ENCODE results near the gene MICU1. TPM values are rescaled to one million over a fixed set of nuclear protein-coding genes. Genes with fewer than 3 reads are reported as not detected.
A peak's percentile ranks its signal among the peaks of the same experiment; 100 is the strongest.

The MICU1 gene
- total and polyA plus RNA-seq, 10 of the 15 experiments (the other 5 are each of a cell fraction or from before 2014, with no cell fraction given), result 18.2 to 36.4 (median 22.2) TPM

DNA sequence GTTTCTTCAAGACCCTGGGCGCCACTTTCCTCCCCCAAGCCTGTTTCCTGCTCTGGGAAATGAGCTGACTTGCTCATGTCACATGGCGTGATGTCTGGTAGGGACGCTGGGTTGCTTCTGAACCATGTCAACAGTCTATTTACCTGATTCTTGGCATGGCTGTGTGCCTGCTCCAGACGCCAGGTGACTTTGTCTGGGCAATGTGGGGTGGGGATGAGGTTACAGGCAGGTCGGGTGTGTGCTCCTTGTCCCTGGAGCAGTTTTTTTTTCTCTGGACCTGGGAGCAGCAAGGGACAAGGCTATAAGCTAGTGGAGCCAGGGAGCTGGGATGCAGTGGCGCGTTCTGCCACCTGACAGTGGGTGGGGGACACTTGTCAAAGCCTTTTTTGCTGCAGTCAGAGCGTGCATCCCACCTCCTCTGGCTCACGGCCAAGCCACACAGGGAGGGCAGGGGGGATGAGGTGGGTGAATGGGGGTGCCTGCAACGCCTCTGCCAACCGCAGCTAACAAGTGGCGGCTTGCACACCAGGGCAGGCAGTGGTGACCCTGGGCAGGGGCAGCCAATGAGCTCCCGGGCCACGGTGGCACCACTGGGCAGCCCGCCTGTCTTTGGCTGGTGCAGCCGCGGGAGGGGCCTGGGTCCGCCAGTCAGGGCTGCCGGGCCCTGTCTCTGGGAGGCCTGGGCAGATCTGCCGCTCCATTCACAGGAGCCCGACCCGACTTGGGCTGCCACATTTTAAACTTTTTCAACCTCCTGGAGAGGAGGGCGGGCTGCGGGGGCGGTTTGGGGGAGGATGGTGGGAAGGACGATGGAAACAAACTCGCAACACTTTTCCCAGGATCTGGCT lies 294.1 kb downstream of the MICU1 start (continued):
- TF ChIP-seq BCLAF1 (IDR thresholded peaks at IDR 0.05) (no peak), ZSCAN29 (IDR thresholded peaks at IDR 0.05) (no peak), ATF3 (IDR thresholded peaks at IDR 0.05; ENCODE audit: borderline replicate concordance, extremely low read depth, low read depth, low read length) (no peak), EGR1 (IDR thresholded peaks at IDR 0.05; ENCODE audit: borderline replicate concordance in 1 of 2, low read depth in 2 of 2, low read length in 2 of 2) (peak in 1 of 2 experiments; percentile 50; a peak in 1 of 3 replicates), RFX5 (IDR thresholded peaks at IDR 0.05; ENCODE audit: low read depth, low read length) (peak; percentile 95)

GRCh38 chr10:72330069-72330426 lies 295.8 kb downstream of the MICU1 start:
- Histone ChIP-seq H3K4me2 (ENCODE audit: control insufficient read depth, insufficient read depth) (no peak overlapping the region), H3K9ac (ENCODE audit: control insufficient read depth, insufficient read depth, low read length) (no peak overlapping the region), H3K36me3 (ENCODE audit: control insufficient read depth in 2 of 2, insufficient read depth in 2 of 2, low read length in 1 of 2) (peaks cover 3 to 5% of the 10 kb centered on the region in 2 experiments; a peak in 2 of 4 replicates), H3K9me3 (replicated peaks; ENCODE audit: control insufficient read depth, insufficient read depth, low read length) (no peaks in the 10 kb centered on the region), H4K20me1 (ENCODE audit: control insufficient read depth, insufficient read depth) (no peaks in the 10 kb centered on the region), H2AFZ (ENCODE audit: control insufficient read depth, low read depth, low read length) (no peak overlapping the region), H3K4me3 (no peak overlapping the region), H3K27me3 (replicated peaks in 1 of 2; ENCODE audit: control insufficient read depth in 2 of 2, insufficient read depth in 2 of 2, low read length in 1 of 2) (no peaks in the 10 kb centered on the region), H3K79me2 (ENCODE audit: control insufficient read depth, insufficient read depth, low read length) (no peaks in the 10 kb centered on the region; the same call in 1 of the 2 replicates), H3K4me1 (ENCODE audit: control insufficient read depth, insufficient read depth, low read length) (peaks cover 59% of the 10 kb centered on the region), H3K27ac (ENCODE audit: control insufficient read depth, insufficient read depth) (no peak overlapping the region)
- no peak for ATAC-seq
- CTCF ChIA-PET, result interaction anchor here (0.6 to 16.6 kb wide), 7 partner anchors 9 to 281 kb away, joined by 3 to 275 read pairs (median 5); partner anchors contain the start of gene DDIT4
- BruUV-seq (replicated peaks), result no TSS peak
- POLR2A ChIA-PET, result interaction anchor here (0.6 to 8.0 kb wide), 12 partner anchors 8 to 214 kb away, joined by 3 to 93 read pairs (median 4); partner anchors contain the start of gene DDIT4
- RAD21 ChIA-PET (ENCODE audit: unreplicated experiment), result interaction anchor here (0.6 to 11.6 kb wide), 7 partner anchors 9 to 281 kb away, joined by 3 to 170 read pairs (median 3); partner anchors contain the start of gene DDIT4
- SMC1A ChIA-PET (ENCODE audit: uncharacterized antibody, unreplicated experiment), result interaction anchor here (0.7 to 2.1 kb wide), 7 partner anchors 9 to 198 kb away, joined by 3 to 12 read pairs (median 7); no protein-coding TSS in a partner anchor
- no peak for DNase-seq (ENCODE audit: low read depth, low spot score)
- in situ Hi-C loops (cut with MboI) (loop anchor here (10.0 kb wide), 1 partner anchor 435 kb away; no protein-coding TSS in a partner anchor), intact Hi-C loops (cut with micrococcal nuclease; ENCODE audit: unreplicated experiment) (no loop called here)
- FAIRE-seq, result no peak
- WGBS (ENCODE audit: insufficient coverage, insufficient replicate concordance, low lambda C conversion rate, missing lambda C conversion rate), result 98% methylated on average over 2 of the region's 2 CpGs
- TF ChIP-seq, protein P1, sequence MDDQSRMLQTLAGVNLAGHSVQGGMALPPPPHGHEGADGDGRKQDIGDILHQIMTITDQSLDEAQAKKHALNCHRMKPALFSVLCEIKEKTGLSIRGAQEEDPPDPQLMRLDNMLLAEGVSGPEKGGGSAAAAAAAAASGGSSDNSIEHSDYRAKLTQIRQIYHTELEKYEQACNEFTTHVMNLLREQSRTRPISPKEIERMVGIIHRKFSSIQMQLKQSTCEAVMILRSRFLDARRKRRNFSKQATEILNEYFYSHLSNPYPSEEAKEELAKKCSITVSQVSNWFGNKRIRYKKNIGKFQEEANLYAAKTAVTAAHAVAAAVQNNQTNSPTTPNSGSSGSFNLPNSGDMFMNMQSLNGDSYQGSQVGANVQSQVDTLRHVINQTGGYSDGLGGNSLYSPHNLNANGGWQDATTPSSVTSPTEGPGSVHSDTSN (IDR thresholded peaks at IDR 0.05; ENCODE audit: insufficient replicate concordance, low read depth, low read length), result no peak
- TF ChIP-seq MXI1 (IDR thresholded peaks at IDR 0.05; ENCODE audit: low read depth, low read length) (no peak), RB1 (IDR thresholded peaks at IDR 0.05; ENCODE audit: borderline replicate concordance) (no peak), MYC (IDR thresholded peaks at IDR 0.05; ENCODE audit: insufficient read depth, insufficient read length, insufficient replicate concordance, low read length, severe bottlenecking) (no peak), ZNF384 (IDR thresholded peaks at IDR 0.05; ENCODE audit: borderline replicate concordance, low read depth, low read length) (no peak), ZNF207 (IDR thresholded peaks at IDR 0.05; ENCODE audit: borderline replicate concordance) (no peak), EED (IDR thresholded peaks at IDR 0.05; ENCODE audit: low read depth) (no peak), ATF3 (IDR thresholded peaks at IDR 0.05; ENCODE audit: borderline replicate concordance, extremely low read depth, low read depth, low read length) (no peak)

Data from GM12878 (cell line).